GM18502 (cell line): ENCODE data around the gene TMEM171.

ENCODE experiments used
- ATAC-seq: cut with Tn5 transposase; IDR thresholded peaks from one replicate; pipeline ENCODE4 v1.9.1; 2021; ENCODE audit warnings: mild to moderate bottlenecking; ENCODE audit not compliant: unreplicated experiment, poor library complexity

TMEM171 gene

DNA sequence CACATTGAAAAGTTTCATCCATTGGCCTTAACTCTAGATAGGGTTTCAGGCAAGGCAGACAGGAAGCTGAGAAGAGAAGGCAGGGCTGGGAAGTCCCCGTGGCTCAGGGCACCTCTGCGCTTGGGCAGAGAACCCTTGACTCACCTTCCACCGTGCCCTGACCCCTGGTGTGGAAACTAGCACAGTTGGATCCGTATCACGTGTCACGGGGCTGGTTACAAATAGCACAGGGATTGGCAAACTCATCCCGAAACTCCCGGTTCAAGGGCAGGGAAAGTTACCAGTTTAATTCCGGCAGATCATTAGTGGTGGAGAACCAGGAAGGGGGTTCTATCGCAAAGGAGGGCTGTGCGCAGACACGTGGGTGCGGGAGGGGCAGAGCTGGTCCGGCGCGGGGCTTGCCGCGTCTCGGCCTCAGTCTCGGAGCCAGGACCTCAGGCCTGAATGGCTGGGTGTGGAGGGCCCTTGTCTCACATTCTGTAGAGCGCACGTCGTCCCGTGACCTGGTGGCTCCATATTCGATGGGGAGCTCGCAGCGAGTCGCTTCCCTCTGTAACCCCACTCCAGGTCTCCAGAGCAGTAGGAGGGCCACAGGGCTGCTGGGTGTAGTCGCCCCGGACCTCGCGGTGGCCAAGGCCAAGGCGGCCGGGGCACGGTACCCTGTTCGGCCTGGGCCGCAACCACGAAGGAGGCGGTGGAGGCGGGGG lies 771 bp upstream of the TMEM171 start:
- ATAC-seq, result no peak

DNA sequence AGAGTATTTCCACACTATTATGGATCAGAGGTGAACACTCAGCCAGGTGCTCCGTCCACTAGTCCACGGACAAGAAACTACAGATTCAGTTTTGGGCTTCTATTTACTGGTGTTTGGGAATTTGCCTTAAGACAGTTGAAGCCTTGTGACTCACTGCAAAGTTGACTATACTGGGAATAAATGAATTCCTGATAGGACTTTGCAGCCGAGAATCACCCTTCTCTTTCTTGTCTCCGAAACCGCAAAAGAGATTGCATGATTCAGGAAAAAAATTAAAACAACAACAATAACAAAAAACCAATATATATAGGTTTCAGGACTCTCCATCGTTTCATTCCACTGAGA lies 716 bp downstream of the TMEM171 start:
- ATAC-seq, result no peak

DNA sequence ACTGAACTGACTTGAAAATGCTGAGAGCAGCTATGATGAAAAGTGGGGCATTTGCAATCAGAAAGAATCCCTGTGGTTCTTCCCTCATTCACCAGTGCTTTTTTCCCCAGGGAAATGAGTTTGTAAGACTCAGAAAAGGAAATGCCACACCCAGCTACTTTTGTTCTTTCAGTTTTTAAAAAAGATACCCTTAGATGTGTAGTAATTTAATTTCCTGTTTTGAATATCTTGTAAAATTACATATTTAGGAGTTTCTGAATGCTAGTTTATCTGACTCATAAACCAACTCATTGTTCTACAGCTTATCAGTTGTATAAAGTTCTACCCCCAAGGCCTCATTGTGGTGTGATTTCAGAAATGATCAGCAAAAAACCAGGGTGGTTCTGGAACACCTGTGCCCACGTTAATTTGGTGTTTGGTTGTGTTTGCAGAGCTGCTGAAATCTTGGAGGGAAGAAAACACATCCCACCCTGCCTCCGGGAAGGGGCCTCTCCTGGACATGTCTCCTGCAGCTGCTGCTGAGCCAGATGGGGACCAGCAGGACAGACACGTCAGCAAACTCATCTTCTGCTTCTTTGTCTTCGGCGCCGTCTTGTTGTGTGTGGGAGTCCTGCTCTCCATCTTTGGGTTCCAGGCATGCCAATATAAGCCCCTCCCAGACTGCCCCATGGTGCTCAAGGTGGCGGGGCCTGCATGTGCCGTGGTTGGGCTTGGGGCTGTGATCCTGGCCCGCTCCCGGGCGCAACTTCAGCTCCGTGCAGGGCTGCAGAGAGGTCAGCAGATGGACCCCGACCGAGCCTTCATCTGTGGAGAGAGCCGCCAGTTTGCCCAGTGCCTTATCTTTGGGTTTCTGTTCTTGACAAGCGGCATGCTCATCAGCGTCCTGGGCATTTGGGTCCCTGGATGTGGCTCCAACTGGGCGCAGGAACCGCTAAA lies 2.8 kb downstream of the TMEM171 start:
- ATAC-seq, result no peak

DNA sequence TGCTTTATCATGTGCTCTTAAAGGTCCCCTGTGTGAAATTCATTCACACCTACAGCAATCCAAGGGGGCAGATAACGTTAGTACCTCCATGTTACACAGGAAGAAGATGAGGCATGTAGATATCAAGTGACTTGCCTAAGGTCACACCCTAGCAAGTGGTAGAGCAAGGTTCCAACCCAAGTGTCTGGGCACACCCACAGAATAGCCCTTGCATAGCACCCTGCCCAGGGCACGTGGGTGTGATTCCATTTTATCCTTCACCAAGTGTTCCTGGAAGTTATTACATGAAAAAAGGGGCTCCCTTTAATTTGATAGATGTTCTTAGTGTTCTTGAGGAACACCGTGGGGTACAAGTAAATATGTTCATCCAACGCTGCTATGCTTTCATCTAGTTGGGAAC lies 4.9 kb downstream of the TMEM171 start:
- ATAC-seq, result no peak

DNA sequence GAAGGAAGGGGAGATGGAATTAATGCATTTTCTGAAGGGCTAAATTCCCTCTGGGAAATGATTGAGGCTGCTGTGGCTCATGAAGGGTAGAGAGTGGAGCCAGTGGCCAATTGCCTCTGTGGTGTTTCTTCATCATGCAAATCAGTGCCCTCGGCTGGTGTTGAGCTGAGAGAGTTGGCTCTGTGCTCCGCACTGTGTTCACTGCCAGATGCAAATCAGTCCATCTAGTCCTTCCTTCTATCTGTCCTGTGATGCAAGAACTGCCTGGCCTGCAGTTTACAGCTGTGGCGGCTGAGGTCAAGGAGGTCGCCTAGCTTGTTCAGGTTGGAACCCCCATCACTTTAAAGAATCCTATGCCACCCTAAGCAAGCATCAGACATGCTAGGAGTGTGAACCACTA lies 6.0 kb downstream of the TMEM171 start:
- ATAC-seq, result no peak

DNA sequence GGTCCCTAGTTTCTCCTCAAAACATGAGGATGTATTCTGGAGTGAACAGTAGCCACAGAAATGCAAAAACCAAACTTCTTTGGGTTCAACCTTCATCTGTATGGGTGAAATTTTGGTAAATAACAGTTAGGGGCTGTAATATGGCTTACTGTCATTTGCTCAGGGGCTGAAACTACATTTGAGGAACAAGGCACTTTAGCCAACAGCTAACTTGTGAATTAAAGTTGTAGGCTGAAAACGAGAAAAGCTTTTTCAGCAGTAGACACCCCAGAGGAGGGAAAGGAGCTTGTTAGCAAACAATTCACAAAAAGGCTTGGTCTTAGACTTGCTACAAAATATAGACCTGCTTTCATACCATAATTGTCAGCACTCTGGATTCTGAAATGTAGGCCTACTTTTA lies 6.6 kb downstream of the TMEM171 start:
- no peak for ATAC-seq

DNA sequence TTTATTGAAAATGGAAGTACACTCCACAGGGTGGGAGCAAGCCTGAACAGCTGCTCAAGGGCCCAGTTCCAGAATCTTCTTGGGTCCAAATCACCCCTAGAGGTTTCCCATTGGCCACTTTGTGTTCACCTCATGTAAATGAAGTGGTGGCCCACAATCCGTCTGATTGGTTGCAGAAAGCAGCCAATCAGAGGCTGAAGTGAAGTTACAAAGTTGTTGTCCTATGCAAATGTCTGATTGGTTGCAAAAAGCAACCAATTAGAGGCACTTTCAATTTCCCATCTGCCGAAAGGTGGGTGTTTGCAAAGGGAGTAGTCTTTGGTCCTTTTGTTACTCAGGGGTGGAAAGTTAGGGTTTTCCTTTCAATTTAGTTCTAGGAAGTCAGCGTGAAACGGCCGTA lies 8.8 kb downstream of the TMEM171 start:
- ATAC-seq, result no peak

DNA sequence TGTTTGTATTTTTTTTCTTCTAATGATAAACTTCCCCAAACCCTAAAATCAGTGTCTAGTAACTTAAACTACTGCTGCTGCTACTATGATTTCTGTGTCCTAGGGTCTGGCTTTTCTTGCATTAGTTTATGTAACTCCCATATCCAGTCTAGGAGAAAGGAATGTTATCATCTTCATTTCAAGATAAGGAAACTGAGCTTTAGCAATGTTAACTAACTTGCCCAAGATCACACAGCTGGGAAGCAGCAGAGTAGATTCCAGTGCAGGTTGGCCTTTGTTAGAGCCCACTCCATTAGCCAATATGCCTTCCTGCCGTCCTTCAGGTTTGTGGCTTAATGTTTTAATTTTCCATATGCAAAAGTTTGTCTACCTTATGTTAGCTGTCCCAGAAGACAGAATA lies 10.4 kb downstream of the TMEM171 start:
- ATAC-seq, result no peak

DNA sequence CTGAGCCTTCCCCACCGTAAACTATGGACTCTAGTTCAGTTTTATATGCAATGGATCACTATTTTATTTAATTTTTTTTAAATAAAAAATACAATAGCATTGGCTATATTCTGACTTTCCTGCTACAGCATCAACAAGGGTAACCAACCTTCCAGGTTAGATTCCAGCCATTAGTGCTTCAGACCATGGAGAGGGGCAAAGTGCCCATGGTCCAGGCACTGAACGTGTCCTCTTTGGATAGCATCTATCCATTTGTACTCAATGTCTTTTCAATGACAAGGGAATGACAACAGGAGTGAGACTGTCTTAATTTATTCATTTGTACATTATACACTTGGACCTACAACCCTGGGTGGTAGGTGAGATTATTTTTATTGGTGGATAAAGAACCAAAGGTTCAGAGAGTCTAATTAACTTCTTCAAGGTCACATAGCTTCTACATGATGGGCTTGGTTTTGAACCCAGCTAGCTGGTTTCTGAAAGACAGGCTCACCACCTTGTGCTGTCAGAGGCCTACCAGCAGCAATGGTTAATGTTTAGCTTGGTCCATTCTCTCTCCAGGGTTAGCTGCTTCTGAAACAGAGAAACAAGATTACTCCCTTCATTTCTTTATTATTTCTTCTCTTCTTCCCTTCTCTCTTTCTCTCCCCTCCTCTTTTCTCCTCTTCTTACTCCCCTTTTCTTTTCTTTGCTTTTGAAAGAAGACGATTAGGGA lies 11.5 kb downstream of the TMEM171 start:
- ATAC-seq, result no peak

DNA sequence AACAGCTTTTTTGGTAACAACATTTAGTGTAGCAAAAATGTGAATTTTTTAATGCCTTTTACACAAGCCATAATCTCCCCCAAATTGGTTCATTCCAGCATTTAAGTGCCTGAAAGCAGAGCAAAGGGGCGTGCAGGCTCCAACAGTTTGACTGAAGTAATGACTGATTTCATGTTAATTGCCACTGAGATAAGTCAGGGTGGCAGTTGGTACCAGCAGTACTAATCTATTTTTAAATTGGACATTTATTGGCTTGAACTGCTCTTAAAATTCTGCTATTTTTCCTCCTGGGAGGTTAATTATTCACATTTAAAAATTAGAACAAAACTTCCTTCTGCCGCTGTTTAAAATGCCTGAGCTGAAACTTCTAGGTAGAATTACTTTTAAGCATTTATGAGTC lies 12.4 kb downstream of the TMEM171 start:
- ATAC-seq, result no peak

DNA sequence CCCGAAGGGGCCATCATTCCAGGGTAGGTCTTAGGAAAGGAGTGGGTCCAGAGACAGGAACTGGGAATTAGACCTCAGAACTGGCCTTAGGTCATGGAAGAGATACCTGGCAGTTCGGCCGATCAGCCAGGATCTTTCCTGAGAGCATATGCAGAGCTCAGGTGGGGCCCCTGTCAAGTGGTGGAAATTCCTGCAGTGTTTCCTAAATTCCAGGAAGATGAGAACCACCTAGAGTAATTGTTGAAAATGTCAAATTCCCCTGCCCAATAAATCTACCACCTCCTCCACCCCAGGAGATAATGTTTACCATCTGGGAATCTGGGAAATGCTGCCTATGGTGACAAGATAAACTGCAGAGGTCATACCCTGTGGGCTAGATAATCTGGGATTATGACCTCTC lies 14.6 kb downstream of the TMEM171 start:
- no peak for ATAC-seq

DNA sequence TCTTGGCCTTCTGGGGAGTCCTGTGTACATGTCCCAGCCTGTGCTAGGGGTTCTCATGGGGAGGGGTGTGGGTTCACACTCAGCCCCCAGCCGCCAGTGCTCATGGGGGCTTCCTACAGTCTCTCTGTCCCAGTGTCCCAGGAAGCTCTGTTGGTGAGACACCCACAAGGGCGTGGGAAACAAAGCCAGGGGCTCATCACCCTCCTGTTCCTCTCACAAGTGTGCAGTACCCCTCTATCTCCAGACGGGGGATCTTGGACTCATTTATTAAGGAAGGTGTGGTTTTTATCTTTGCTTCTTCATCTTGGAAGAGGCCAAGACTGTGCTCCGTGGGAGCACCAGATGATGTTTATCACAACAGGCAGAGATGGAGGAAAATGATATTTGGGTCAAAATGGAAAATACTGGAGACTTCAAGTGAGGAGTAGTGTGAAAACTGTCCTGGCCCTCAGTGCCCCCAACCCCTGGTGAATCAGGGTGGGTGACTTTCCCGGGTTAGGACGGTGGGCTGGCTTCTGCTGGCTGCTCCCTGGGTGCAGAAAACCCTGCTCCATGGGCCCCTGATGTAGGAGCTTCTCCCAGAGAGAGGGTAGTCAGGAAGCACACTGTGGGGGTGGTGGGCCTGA lies 15.2 kb downstream of the TMEM171 start:
- no peak for ATAC-seq

DNA sequence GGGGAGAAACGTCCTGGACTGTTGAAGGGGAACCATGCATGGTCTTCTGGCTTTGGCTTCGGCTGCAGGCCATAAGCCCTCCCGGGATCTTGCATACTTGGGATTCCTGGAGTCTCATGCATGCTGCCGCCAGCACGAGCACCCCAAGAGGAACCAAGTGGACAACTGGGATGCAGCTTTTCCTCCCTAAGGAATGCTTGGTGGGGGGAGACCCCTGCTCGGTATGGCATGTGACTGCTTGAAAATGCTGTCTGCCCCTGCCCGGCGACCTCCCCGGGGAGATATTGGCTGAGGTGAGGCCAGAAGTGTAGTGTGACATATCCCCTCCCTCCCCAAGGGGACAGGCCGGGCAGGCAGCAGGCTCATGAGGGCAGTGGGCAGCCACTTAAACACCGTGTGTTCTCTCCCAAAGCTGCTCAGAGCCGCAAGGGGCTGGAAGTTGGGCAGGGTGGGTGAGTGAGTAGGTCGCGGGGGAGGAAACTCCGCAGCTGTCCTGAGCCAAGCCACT lies 15.7 kb downstream of the TMEM171 start:
- ATAC-seq, result no peak

DNA sequence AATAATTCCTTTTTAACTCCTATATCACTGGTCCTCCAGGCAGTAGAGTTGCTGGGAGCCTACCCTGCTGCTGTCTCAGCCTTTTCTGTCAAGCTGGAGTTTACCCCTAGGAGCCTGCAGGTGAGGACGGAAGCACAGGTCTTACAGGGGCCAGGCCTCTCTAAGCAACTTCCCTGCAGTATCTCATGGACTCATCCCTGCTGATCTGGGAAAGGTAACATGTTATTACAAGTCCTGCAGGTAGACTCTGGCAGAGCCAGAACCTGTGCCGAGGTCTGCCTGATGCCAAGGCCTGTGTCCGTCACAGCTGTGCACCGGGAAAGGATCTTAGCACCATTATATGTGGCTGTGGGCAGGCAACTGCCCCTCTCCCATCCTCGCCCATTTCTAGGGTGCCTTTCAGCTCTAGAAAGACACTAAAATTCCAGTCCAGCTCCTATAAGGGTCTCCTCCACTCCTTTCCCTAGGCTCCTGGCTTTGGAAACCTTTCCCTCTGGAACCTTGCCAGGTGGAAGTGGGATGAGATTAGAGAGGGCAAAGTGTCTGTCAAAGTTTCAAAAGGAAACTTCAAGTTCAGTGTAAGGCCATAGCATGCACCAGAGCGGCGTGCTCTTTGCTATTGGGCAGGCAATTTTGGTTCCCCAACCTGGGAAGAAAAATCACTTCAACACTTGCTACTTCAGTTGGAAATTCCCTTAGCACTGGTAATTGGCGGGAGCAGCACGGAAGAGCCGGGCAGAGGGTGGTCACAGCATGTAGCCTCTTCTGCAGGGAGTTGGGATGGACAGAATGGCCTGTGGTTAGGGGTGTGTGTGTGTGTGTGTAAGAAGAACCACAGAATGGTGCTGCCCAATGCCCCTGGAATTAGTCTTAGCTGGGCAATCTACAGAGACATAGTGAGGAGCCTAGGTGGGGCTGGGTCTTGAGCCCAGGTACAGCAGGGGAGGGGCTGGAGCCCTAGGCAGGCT lies 17.5 kb downstream of the TMEM171 start:
- no peak for ATAC-seq

DNA sequence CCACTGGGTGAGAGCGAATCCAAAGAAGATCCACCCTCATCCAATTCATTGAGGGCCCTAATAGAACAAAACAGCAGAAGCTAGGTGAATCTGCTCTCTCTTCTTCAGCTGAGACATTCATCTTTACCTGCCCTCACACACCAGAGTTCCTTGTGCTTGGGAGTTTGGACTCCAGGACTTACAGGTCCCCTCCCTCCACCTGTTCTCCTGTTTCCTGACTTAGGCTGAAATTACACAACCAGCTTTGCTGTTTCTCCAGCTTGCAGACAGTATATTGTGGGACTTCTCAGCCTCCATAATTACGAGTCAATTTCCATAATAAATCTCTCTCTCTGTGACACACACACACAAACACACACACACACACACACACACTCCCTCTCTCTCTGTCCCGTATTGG lies 19.1 kb downstream of the TMEM171 start:
- no peak for ATAC-seq

DNA sequence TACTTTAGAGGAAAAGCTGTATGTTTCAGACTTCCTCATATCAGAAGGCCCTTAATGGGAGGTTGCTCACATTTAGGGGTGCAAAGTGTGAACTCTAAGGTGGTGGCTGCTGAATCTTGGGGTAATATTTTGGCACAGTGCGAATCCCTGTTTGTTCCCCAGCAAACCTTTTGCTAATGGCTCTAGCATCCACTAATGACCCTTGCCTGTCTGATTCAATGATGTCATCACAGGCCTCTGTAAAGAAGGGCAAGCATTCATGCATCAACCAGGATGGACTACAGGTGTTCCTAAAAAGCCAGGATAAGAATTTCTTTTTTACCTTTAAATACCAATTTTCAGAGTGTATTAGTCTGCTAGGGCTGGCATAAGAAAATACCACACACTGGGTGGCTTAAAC lies 20.4 kb downstream of the TMEM171 start:
- ATAC-seq, result no peak

DNA sequence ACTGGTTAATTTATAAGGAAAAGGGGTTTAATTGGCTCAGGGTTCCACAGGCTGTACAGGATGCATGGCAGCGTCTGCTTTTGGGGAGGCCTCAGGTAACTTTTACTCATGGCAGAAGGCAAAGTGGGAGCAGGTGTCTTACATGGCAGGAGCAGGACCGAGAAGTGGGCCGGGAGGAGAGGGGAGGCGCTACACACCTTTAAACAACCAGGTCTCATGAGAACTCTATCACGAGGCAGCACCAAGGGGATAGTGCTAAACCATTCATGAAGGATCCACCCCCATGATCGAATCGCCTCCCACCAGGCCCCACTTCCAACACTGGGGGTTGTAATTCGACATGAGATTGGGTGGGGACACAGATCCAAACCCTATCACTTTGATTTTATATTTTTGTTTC lies 21.7 kb downstream of the TMEM171 start:
- no peak for ATAC-seq

DNA sequence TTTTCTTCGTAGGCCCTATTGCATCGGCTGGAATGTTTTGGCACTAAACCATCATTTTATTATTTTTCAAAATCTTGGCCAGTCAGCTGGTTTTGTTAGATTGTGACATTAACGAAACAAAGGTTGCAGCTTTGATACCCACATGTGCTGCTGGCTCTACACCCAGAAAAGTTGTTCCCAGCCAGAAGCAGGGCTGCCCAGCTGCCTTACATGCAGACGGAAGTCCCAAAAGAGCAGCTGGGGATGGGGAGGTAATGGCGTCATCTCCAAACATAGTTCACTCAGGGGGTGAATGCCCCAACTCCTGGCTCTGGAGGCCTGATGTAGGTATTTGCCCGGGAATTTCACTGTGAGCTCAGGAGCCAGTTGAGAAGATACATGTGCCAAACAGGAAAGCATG lies 23.3 kb downstream of the TMEM171 start:
- no peak for ATAC-seq

DNA sequence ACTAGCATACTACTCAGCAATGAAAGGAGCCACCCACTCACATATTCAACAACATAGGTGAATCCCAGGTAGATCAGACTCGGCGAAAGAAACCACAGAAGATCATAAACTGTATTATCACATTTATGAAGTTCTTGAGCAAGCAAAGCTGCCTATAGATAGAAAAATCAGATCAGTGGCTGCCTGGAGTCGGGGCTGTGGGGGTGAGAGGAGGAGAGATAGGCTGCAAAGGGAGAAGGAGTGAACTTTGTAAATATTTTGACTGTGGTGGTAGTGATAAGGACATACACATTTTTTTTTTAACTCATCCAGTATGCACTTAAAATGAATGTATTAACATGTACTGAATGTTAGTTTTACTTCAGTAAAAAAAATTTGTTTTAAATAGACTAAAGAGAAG lies 29.2 kb downstream of the TMEM171 start:
- no peak for ATAC-seq
